VCaP (cell line): ENCODE measurements around the gene CLCN3.
A peak's percentile ranks its signal among the peaks of the same experiment; 100 is the strongest.

ENCODE experiments used
- H3K27ac ChIP-seq: fragments of 450-650 bp; 2 replicates; pipeline ENCODE4 v1.5.1; 2017
- TF ChIP-seq, protein P1 (sequence below): fragments of 450-650 bp; conservative IDR thresholded peaks from 2 replicates; pipeline ENCODE4 v1.5.1; 2017; ENCODE audit warnings: mild to moderate bottlenecking, moderate library complexity

Gene CLCN3

DNA sequence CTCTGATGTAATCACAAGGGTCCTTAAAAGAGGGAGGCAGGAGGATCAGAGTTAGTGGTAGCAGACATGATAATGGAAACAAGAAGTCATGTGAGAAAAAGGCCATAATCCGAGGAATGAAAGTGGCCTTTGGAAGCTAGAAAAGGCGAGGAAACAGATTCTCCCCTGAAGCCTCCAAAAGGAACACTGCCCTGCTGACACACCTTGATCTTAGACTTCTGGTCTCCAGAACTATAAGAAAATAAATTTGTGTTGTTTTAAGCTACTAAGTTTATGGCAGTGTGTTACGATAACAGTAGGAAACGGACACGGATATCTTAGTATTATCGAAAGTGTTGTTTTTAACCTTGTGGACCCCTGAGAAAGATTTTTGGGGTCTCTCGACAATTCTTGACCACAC is 24.4 kb downstream of the CLCN3 start:
- TF ChIP-seq, protein P1, sequence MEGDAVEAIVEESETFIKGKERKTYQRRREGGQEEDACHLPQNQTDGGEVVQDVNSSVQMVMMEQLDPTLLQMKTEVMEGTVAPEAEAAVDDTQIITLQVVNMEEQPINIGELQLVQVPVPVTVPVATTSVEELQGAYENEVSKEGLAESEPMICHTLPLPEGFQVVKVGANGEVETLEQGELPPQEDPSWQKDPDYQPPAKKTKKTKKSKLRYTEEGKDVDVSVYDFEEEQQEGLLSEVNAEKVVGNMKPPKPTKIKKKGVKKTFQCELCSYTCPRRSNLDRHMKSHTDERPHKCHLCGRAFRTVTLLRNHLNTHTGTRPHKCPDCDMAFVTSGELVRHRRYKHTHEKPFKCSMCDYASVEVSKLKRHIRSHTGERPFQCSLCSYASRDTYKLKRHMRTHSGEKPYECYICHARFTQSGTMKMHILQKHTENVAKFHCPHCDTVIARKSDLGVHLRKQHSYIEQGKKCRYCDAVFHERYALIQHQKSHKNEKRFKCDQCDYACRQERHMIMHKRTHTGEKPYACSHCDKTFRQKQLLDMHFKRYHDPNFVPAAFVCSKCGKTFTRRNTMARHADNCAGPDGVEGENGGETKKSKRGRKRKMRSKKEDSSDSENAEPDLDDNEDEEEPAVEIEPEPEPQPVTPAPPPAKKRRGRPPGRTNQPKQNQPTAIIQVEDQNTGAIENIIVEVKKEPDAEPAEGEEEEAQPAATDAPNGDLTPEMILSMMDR = no peak

DNA sequence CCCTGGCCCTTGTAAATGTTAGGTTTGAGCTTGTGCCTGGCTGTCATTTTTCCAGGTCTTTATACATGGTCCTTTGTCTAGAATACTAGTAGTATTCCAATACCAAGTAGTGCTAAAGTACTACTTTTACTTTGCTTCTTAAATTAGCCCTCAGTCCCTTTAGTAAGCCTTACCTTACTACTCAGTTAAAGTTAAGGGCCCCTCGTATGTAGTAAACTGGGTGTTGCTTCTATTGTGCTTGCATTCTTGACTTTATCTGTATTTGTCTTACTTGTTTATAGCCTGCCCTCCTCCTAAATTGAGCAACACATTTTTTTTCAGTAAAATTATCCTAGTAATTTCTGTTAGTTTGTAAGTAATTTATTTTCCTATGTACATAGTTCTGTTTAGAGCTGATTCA is 25.2 kb downstream of the CLCN3 start:
- TF ChIP-seq, protein P1 = no peak
- no peak overlapping the region for H3K27ac ChIP-seq

More for the DNA sequence above, 24.4 kb downstream of the CLCN3 start:
- no peak overlapping the region for H3K27ac ChIP-seq

DNA sequence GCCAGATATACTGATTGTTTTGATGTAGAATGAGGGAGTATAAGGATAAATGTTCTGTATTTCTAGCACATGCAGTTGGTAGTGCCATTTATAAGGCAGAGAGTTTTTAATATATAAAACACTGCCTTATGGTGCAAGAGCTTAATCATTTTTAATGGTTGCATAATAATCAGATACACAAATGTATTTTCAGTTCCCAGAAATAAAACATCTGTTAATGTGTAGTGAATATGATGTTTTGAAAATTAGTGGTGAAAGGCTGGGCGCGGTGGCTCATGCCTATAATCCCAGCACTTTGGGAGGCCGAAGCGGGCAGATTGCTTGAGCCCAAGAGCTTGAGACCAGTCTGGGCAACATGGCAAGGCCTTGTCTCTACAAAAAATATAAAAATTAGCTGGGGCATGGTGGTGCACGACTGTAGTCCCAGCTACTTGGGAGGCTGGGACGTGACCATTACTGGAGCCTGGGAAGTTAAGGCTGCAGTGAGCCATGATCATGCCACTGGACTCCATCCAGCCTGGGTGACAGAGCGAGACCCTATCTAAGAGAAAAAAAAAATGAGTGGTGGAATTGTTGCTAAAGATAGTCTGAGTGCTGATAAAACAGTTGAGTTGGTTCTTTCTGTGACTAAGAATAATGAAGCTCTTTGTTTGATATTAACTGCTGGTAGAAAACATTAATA is 29.3 kb downstream of the CLCN3 start:
- TF ChIP-seq, protein P1 = no peak
- peak overlapping the region; percentile 16; the same call in 1 of the 2 replicates for H3K27ac ChIP-seq

DNA sequence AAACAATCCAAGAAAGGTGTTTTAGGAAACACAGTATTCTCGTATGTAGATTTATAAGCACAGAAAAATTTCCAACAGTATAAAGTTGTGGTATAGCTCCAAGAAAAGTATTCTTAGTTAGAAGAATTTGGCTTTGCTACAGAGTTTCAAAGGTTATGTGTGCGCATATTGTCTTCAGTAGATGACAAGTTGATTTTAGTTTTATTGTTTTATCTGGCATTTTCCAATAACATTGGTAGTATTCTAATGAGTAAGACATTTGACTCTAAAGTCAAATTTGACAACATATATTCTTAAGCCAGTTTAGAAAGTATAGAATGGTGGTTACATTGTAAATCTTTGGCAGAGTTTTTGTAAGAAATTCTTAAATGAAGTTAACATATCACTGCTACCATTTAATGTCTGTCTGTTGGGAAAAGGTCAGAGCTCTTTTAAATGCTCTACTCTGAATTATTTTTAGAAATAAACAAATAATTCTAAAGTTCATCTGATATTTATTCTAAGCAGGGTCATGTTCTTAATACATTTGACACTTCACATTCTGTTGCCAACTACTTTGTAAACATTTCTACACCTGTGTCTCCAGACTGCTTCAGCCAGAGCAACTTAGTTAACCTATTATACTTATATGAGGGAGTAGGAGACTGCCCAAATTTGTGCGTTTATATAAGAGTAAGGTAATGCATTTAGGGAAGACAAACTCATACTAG is 30.0 kb downstream of the CLCN3 start:
- H3K27ac ChIP-seq = peak overlapping the region; percentile 16; the same call in 1 of the 2 replicates
- TF ChIP-seq, protein P1 = no peak

DNA sequence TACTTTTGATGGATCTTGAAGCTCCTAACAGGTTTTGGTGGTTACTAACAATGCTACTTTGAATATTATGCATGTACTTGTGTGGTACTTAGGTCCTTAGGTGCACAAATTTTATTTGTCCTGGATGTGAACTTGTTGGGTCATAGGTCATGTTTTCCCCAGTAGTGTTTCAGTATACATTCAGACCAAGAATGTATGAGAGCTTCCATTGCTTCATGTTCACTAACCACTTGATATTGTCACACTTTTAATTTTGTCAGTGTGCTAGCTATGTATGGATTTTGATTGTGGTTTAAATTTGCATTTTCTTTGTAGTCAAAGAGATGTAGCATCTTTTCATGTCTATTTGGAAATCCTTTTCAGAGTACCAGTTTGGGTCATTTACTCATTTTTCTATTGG is 32.2 kb downstream of the CLCN3 start:
- TF ChIP-seq, protein P1 = no peak

DNA sequence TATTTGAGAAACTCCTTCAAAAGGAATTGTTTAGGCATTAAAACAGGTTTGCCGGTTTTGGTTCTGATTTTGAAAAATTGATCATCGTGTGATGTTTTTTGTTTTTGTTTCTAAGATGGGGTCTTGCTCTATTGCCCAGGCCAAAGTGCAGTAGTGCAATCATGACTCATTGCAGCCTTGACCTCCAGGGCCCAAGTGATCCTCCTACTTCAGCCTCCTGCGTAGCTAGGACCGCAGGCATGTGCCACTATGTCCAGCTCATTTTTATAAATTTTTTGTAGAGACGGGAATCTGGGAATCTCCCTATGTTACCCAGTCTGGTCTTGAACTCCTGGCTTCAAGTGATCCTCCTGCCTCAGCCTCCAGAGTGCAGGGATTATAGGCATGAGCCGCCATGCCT is 35.0 kb downstream of the CLCN3 start:
- TF ChIP-seq, protein P1 = no peak
- no peak overlapping the region for H3K27ac ChIP-seq

More for the DNA sequence above, 32.2 kb downstream of the CLCN3 start:
- no peak overlapping the region for H3K27ac ChIP-seq

- TF ChIP-seq, protein P1 = no peak
- peak overlapping the region; percentile 89 for H3K27ac ChIP-seq
These were observed 37.2 kb downstream of the CLCN3 start for GRCh38 chr4:169657470-169658107.
